Osteoblast (primary cell): ENCODE measurements around the gene GRIN2D. TPM values are rescaled to one million over a fixed set of nuclear protein-coding genes. Genes with fewer than 3 reads are reported as not detected.

ENCODE experiments used
- DNase-seq: peaks from one replicate; pipeline ENCODE4 v3.0.0; 2011; ENCODE audit warnings: low spot score, mixed read lengths; ENCODE audit not compliant: insufficient read length; ENCODE audit errors: missing footprints
- H2AFZ ChIP-seq: 2 replicates; pipeline ENCODE4 v1.6.0; 2011; ENCODE audit warnings: mild to moderate bottlenecking, low read length
- H3K27ac ChIP-seq: 2 replicates; pipeline ENCODE4 v1.5.1; 2011; ENCODE audit warnings: mild to moderate bottlenecking, low read depth, low read length, moderate library complexity
- H3K27me3 ChIP-seq: 2 replicates; pipeline ENCODE4 v1.6.0; 2012; ENCODE audit warnings: mild to moderate bottlenecking, control low read depth, inconsistent platforms, low read length, moderate library complexity; ENCODE audit not compliant: insufficient read depth
- H3K36me3 ChIP-seq: 2 replicates; pipeline ENCODE4 v1.5.1; 2011; ENCODE audit warnings: mild to moderate bottlenecking, low read length, control low read depth, moderate library complexity; ENCODE audit not compliant: insufficient read depth
- H3K4me1 ChIP-seq: 2 replicates; pipeline ENCODE4 v1.5.1; 2011; ENCODE audit warnings: mild to moderate bottlenecking, low read length, control low read depth, moderate library complexity; ENCODE audit not compliant: insufficient read depth
- H3K4me2 ChIP-seq: 2 replicates; pipeline ENCODE4 v1.6.0; 2011; ENCODE audit warnings: mild to moderate bottlenecking, low read length; ENCODE audit not compliant: insufficient read depth
- H3K4me3 ChIP-seq: fragments of 200-600 bp; sonication (generic); 3 replicates; pipeline ENCODE4 v1.5.1; 2012; ENCODE audit warnings: mild to moderate bottlenecking, low read length, inconsistent platforms; ENCODE audit not compliant: insufficient read depth
- H3K79me2 ChIP-seq: 2 replicates; pipeline ENCODE4 v1.6.0; 2012; ENCODE audit warnings: mild to moderate bottlenecking, low read length, control low read depth, inconsistent platforms; ENCODE audit not compliant: insufficient read depth
- H3K9me3 ChIP-seq: 2 replicates; pipeline ENCODE4 v1.5.1; 2011; ENCODE audit warnings: low read depth, low read length, control low read depth
- H4K20me1 ChIP-seq: 2 replicates; pipeline ENCODE4 v1.6.0; 2012; ENCODE audit warnings: mild to moderate bottlenecking, low read length, control low read depth; ENCODE audit not compliant: insufficient read depth
- CTCF ChIP-seq: IDR thresholded peaks from 2 replicates; pipeline ENCODE4 v1.5.1; 2011; ENCODE audit warnings: mild to moderate bottlenecking, low read depth, low read length, moderate library complexity; ENCODE audit errors: extremely low read depth
- total RNA-seq: library from RNA; depleted of rRNA; stranded (reverse); fragments of >200 nt; gene quantifications from 2 replicates; pipeline ENCODE4 v1.2.3, GENCODE V29; 2012

The GRIN2D gene
- total RNA-seq, 1 donor, result under 0.01 TPM

- Histone ChIP-seq H3K4me1 (peaks cover 5% of the 10 kb centered on the region), H4K20me1 (no peaks in the 10 kb centered on the region), H3K36me3 (no peaks in the 10 kb centered on the region), H3K27ac (peak overlapping the region; percentile 55), H3K27me3 (peaks cover 26% of the 10 kb centered on the region), H3K4me3 (peak overlapping the region; percentile 66), H3K79me2 (no peaks in the 10 kb centered on the region), H3K9me3 (no peaks in the 10 kb centered on the region), H3K4me2 (peak overlapping the region; percentile 87), H2AFZ (peak overlapping the region; percentile 90)
- DNase-seq, result peak; percentile 99
- no peak for TF ChIP-seq CTCF
These were observed 6.7 kb downstream of the GRIN2D start for GRCh38 chr19:48400018-48400742.

GRCh38 chr19:48401287-48401686 is 7.8 kb downstream of the GRIN2D start:
- H3K9me3 ChIP-seq, result no peaks in the 10 kb centered on the region
- H2AFZ ChIP-seq, result no peak overlapping the region
- H3K79me2 ChIP-seq, result no peaks in the 10 kb centered on the region
- H4K20me1 ChIP-seq, result no peaks in the 10 kb centered on the region
- H3K4me3 ChIP-seq, result no peak overlapping the region
- H3K4me2 ChIP-seq, result no peak overlapping the region
- H3K36me3 ChIP-seq, result no peaks in the 10 kb centered on the region
- peaks cover 15% of the 10 kb centered on the region for H3K27me3 ChIP-seq
- TF ChIP-seq CTCF, result no peak
- H3K4me1 ChIP-seq, result peaks cover 5% of the 10 kb centered on the region
- peak; percentile 47 for DNase-seq
- no peak overlapping the region for H3K27ac ChIP-seq

GRCh38 chr19:48403606-48404005 is 10.1 kb downstream of the GRIN2D start:
- H3K9me3 ChIP-seq, result no peaks in the 10 kb centered on the region
- H3K79me2 ChIP-seq, result no peaks in the 10 kb centered on the region
- no peak overlapping the region for H3K4me3 ChIP-seq
- no peaks in the 10 kb centered on the region for H3K27me3 ChIP-seq
- no peak for TF ChIP-seq CTCF
- no peaks in the 10 kb centered on the region for H3K36me3 ChIP-seq
- peak; percentile 96 for DNase-seq
- no peak overlapping the region for H3K4me2 ChIP-seq
- no peaks in the 10 kb centered on the region for H3K4me1 ChIP-seq
- no peak overlapping the region for H3K27ac ChIP-seq
- H2AFZ ChIP-seq, result peak overlapping the region; percentile 3
- H4K20me1 ChIP-seq, result no peaks in the 10 kb centered on the region

- Histone ChIP-seq H3K36me3 (no peaks in the 10 kb centered on the region), H4K20me1 (no peaks in the 10 kb centered on the region), H3K4me3 (no peak overlapping the region), H3K4me2 (no peak overlapping the region), H3K9me3 (no peaks in the 10 kb centered on the region), H3K79me2 (no peaks in the 10 kb centered on the region), H3K27ac (no peak overlapping the region), H3K4me1 (no peaks in the 10 kb centered on the region), H3K27me3 (no peaks in the 10 kb centered on the region), H2AFZ (no peak overlapping the region)
- peak; percentile 63 for DNase-seq
- no peak for TF ChIP-seq CTCF
These were observed 11.7 kb downstream of the GRIN2D start for GRCh38 chr19:48405010-48405659.
